GM19025 (cell line): ENCODE results near the gene CCDC171.
"Not testable (repeated sequence)": the region's sequence is repeated elsewhere in the genome, so short reads cannot be mapped to it uniquely, and the experiment has no call there.

Source experiments
- ATAC-seq: cut with Tn5 transposase; IDR thresholded peaks from one replicate; pipeline ENCODE4 v1.9.1; 2021; ENCODE audit warnings: mild to moderate bottlenecking, low read depth, moderate library complexity; ENCODE audit not compliant: unreplicated experiment

CCDC171 gene

GRCh38 chr9:15552636-15553527 is at the start of gene CCDC171:
TSS of gene CCDC171 (plus strand) at chr9:15553043. CDS start at chr9:15564089, 11,046 bp downstream.
- ATAC-seq: peak; percentile 73

GRCh38 chr9:15505921-15506320 is 46.9 kb upstream of the CCDC171 start:
- ATAC-seq: no peak

GRCh38 chr9:15509931-15510788 is 42.7 kb upstream of the CCDC171 start:
- ATAC-seq: peak; percentile 45

DNA sequence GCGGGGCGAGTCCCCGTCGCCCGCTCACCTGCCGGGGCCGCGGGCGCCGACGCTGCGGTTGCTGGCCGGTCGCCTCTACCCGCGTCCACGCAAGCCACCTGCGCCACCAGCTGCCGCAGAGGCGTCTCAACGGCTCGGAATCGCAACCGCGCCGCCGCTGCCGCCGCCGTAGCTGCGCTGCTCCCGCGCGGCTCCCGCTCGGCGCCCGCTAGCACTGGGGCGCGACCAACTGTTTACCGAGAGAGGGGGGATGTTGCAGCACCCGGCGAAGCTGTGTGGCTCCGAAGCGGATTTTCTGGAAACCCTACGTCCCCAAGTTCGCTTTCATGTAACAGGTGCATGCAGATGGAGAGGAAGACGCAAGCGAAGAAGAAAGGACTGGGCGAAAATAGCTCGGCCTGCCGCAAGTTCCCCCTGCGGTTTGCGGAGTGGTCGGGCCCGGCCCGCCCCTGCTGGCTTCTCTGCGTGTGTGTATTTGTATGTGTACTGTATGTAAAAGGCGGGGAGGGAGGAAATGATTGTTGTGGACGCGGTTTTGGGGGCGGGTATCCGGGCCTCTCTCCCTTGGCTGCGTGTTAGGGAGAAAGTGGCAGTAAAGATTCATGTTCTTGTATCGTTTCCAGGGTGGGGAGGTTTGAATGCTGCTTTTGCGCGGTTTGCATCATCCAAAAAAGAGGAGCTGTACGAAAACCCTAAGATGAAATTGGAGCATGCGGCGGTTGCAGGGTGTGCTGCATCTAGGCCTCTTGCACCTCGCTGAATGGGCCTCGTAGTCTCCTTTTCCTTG is 41.9 kb upstream of the CCDC171 start, which contains the start of gene PSIP1:
Gene PSIP1 (minus strand): TSS at position 182 of the 787 bp plus-strand sequence. CDS start 782 bp downstream, outside the sequence.
- peak; percentile 75 for ATAC-seq

DNA sequence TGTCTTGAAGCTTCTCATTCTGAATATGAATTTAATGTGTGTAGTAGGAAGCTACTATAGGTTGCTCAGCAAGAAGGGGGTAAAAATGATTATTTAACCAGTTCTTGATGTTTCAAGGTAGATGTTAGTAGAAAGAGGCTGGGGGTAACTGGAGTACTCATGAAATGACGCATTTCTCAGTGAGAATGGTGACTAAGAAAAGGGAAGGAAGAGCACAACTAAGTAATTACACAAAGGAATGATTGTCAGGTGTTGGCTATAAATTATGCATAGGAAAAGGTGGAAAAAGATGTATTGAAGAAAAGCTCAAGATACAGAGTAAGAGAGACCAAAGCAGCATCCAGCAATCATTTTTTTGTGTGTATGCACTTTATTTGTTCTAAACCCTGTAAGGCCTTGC is 40.6 kb upstream of the CCDC171 start:
- ATAC-seq: no peak

- ATAC-seq: no peak
Observed at GRCh38 chr9:15512889-15513288, 40.0 kb upstream of the CCDC171 start.

GRCh38 chr9:15513335-15513734 is 39.5 kb upstream of the CCDC171 start:
- no peak for ATAC-seq

DNA sequence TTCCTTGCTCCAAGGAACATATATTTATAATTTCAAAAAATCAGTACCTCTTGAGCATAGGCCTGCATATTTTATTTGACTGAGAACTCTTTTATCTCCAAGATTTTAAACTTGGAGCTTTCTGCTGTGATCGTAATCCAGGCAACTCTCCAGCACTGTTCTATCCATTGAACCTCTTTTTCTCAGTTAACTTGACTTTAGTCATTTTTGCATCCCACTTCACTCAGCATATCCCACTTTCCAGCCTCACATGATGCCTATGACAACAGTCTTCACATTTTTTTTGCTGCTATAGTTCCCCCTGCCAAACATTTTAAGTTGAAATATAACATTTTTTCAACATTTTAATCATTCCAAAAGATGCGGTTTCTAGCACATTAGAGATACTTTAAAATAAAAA is 33.0 kb upstream of the CCDC171 start:
- no peak for ATAC-seq

GRCh38 chr9:15521254-15521653 is 31.6 kb upstream of the CCDC171 start:
- ATAC-seq: no peak

DNA sequence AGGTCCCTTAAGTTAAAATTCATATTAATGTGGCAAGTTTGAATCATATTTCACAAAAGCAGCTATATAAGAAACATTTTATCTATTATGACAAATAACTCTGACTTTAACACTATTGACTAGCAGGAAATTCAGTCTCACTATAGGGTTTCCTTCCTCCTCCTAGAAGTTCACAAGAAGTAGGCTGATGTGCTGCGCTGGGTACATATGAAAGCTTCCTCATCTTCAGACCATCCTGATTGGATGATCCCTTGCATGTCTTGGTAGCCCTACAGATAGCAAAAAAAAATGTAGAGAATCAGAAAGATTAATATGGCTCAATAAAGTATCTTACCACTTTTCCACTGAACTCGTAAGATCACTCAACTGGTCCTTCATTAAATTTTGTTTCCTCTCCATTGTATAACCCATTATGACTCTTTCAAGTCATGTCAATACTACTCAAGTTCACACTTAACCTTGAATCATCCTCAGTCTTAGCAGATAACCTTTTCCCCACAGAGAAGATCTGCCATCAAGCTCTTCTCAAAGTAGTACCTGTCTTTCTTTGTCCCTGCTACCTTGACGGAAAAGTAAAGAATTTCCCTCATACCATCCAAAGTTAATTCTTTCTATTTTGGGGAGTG is 30.6 kb upstream of the CCDC171 start:
- ATAC-seq: no peak

- no peak for ATAC-seq
Observed at GRCh38 chr9:15524845-15525455, 27.9 kb upstream of the CCDC171 start.

DNA sequence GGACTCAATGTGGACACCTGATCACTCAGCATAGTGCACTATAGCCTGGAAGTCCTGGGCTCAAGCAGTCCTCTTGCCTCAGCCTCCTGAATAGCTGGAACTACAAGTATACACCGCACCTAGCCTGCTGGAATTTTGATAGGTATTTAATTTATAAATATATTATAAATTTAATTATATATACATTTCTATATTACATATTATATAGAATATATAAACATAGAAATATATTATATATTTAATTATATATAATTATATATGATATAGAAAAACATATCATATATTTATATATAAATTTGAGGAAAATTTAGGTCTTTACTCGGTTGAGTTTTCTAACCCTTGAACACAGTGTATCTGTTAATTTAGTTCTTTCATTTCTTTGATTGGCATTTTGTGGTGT is 26.9 kb upstream of the CCDC171 start:
- no peak for ATAC-seq

DNA sequence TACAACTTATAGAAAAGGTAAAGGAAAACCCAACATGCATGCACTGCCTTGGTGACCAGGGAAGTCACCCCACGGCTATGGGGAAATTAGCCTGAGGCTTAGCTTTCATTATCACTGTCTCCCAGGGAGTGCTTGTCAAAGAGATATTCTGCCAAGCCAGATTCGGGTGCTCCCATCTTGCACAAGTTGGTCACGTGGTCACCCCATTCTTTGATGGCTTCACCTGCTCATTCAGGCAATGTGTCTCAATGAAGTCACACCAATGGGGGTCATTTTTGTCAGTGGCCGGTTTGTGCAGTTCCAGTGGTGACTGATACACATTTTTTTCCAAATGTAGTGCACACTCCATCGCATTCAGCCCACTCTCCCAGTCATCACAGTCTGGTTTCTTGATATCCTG is 25.8 kb upstream of the CCDC171 start:
- not testable (repeated sequence) for ATAC-seq

DNA sequence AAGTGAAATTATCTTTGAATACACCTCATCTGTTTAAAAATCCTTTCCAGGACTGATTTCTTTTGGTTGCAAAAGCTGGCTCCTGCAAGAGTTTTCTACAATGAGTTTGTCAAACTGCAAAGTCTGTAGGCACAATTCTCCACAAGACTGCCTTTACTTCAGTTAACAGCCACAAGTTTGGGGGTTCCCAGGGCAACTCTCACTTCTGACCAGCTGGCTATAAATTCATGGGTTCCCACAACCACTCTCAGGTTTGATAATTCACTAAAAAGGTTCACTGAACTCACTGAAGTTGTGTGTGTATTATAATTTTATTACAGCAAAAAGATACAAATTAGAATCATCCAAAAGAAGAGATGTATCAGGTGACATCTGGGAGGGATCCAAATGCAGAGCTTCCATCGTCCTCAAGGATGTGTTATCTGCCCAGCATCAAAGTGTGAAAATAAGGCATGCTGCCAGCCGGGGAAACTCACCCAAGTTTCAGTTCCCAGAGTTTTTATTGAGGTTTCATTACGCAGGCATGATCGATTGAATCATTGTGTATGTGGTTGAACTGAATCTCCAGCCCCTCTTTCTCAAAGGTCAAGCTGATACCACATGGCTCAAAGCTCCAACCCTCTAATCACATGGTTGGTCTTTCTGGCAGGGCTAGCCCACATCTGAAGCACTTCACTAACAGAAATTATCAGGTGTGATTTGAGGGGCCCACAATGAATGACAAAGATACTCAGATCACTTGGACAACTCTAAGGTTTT is 23.1 kb upstream of the CCDC171 start:
- ATAC-seq: peak; percentile 89

GRCh38 chr9:15531380-15531779 is 21.5 kb upstream of the CCDC171 start:
- no peak for ATAC-seq

GRCh38 chr9:15541872-15542271 is 11.0 kb upstream of the CCDC171 start:
- ATAC-seq: no peak

DNA sequence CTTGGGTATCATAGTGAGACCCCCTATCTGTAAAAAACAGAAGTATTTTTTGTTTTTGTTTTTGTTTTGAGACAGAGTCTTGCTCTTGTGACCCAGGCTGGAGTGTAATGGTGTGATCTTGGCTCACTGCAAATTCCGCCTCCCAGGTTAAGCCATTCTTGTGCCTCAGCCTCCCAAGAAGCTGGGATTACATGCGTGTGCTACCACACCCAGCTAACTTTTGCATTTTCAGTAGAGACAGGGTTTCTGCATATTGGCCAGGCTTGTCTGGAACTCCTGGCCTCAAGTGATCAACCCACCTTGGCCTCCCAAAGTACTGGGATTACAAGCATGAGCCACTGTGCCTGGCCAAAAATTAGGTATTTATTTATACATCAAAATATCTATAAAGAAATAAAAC is 10.2 kb upstream of the CCDC171 start:
- ATAC-seq: no peak

DNA sequence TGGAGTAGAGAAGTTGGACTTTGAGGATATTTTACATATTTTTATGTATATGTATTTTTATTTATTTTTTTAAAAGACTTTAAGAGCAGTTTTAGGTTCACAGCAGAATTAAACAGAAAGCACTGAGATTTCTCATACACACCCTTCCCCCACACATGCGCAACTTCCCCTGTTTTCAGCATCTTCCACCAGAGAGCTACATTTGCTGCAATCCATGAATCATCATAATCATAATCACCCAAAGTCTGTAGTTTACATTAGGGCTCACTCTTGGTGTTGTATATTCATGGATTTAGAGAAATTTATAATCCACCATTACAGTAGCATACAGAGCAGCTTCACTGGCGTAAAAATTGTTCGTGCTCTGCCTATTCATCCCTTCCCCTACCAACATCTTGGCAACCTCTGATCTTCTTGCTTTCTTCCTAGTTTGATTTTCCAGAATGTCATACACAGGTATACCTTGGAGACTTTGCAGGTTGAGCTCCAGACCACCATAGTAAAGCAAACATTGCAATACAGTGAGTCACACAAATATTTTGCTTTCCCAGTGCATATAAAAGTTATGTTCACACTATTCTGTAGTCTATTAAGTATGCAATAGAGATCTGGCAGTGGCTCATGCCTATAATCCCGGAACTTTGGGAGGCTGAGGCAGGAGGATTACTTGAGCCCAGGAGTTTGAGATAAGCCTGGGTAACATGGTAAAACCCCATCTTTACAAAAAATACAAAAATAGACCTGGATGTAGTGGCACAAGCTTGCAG is 9.6 kb upstream of the CCDC171 start:
- ATAC-seq: no peak
